GM19452 (cell line): ENCODE measurements around the gene GOLGA1.
"Not testable (repeated sequence)": the region's sequence is repeated elsewhere in the genome, so short reads cannot be mapped to it uniquely, and the experiment has no call there.

Experiments used
- ATAC-seq: cut with Tn5 transposase; IDR thresholded peaks from one replicate; pipeline ENCODE4 v1.9.1; 2021; ENCODE audit not compliant: unreplicated experiment

GOLGA1 gene

GRCh38 chr9:124941679-124942561, 1.0 kb upstream of the GOLGA1 start:
- peak; percentile 20 for ATAC-seq

- ATAC-seq, result peak; percentile 8
Observed at GRCh38 chr9:124940521-124940893, 376 bp downstream of the GOLGA1 start.

GRCh38 chr9:124939944-124940343, 939 bp downstream of the GOLGA1 start:
- ATAC-seq, result no peak

GRCh38 chr9:124934290-124934689, 6.6 kb downstream of the GOLGA1 start:
- ATAC-seq, result peak; percentile 58

- no peak for ATAC-seq
Observed at GRCh38 chr9:124932333-124932732, 8.6 kb downstream of the GOLGA1 start.

- no peak for ATAC-seq
Observed at GRCh38 chr9:124929464-124929863, 11.4 kb downstream of the GOLGA1 start.

GRCh38 chr9:124928116-124928515, 12.8 kb downstream of the GOLGA1 start:
- ATAC-seq, result no peak

- ATAC-seq, result not testable (repeated sequence)
Observed at GRCh38 chr9:124920394-124920793, 20.5 kb downstream of the GOLGA1 start.

GRCh38 chr9:124914753-124915405, 26.0 kb downstream of the GOLGA1 start:
- ATAC-seq, result no peak

GRCh38 chr9:124913378-124913777, 27.5 kb downstream of the GOLGA1 start:
- no peak for ATAC-seq

- no peak for ATAC-seq
Observed at GRCh38 chr9:124911766-124912165, 29.1 kb downstream of the GOLGA1 start.

GRCh38 chr9:124908098-124908497, 32.8 kb downstream of the GOLGA1 start:
- no peak for ATAC-seq

GRCh38 chr9:124906966-124907365, 33.9 kb downstream of the GOLGA1 start:
- no peak for ATAC-seq

- no peak for ATAC-seq
Observed at GRCh38 chr9:124899845-124900244, 41.0 kb downstream of the GOLGA1 start.

GRCh38 chr9:124897570-124898460, 43.1 kb downstream of the GOLGA1 start:
- ATAC-seq, result no peak

- ATAC-seq, result no peak
Observed at GRCh38 chr9:124894741-124895170, 46.1 kb downstream of the GOLGA1 start.

GRCh38 chr9:124894035-124894740, 46.7 kb downstream of the GOLGA1 start:
- ATAC-seq, result no peak

GRCh38 chr9:124890179-124890578, 50.7 kb downstream of the GOLGA1 start:
- no peak for ATAC-seq

- ATAC-seq, result no peak
Observed at GRCh38 chr9:124889006-124889405, 51.9 kb downstream of the GOLGA1 start.

GRCh38 chr9:124887832-124888231, 53.1 kb downstream of the GOLGA1 start:
- no peak for ATAC-seq
